CD8-positive, alpha-beta memory T cell (primary cell): Measurements from ENCODE around the gene ETV4. TPM values are rescaled to one million over a fixed set of nuclear protein-coding genes. Genes with fewer than 3 reads are reported as not detected.

Experiments
- CTCF ChIA-PET: fragments of 350-600 bp; sonication (Branson Sonifier 250); formaldehyde crosslinking; loops from one replicate; lab custom pipeline; 2021; ENCODE audit warnings: antibody characterized with exemption; lab: Charles Lee
- POLR2A ChIA-PET: fragments of 350-600 bp; sonication (Branson Sonifier 250); formaldehyde crosslinking; loops from one replicate; lab custom pipeline; 2021; ENCODE audit warnings: antibody characterized with exemption; lab: Charles Lee
- DNase-seq, 5 donors: peaks; one replicate each; pipeline versions ENCODE4 v3.0.0 to v3.0.0-alpha.2; 2020 to 2022; ENCODE audit warnings: mixed read lengths in 1 of 5
- H3K27ac ChIP-seq: one replicate; pipeline ENCODE4 v1.7.0; 2013; ENCODE audit warnings: low read depth, mild to moderate bottlenecking, low read length, moderate library complexity
- H3K27me3 ChIP-seq: 2 replicates; pipeline ENCODE4 v1.7.0; 2013; ENCODE audit warnings: low read length, mild to moderate bottlenecking; ENCODE audit not compliant: insufficient read depth, poor library complexity, severe bottlenecking
- H3K36me3 ChIP-seq: 2 replicates; pipeline ENCODE4 v1.7.0; 2013; ENCODE audit warnings: mild to moderate bottlenecking, low read length, moderate library complexity; ENCODE audit not compliant: insufficient read depth
- H3K4me1 ChIP-seq: 2 replicates; pipeline ENCODE4 v1.7.0; 2013; ENCODE audit warnings: mild to moderate bottlenecking, low read length, moderate library complexity; ENCODE audit not compliant: insufficient read depth
- H3K4me3 ChIP-seq: 2 replicates; pipeline ENCODE4 v1.7.0; 2013; ENCODE audit warnings: mild to moderate bottlenecking, low read length
- H3K9me3 ChIP-seq: 2 replicates; pipeline ENCODE4 v1.7.0; 2013; ENCODE audit warnings: mild to moderate bottlenecking, low read length
- H3K27ac Mint-ChIP-seq, 8 donors: one replicate each; pipeline ENCODE4 v1.8.0; 2020 to 2021; ENCODE audit warnings: mixed read lengths in 8 of 8, mild to moderate bottlenecking in 6 of 8, inconsistent platforms in 3 of 8, moderate library complexity in 3 of 8
- H3K27me3 Mint-ChIP-seq, 2 donors: one replicate each; pipeline ENCODE4 v1.8.0; 2020 to 2021; ENCODE audit warnings: mixed read lengths in 2 of 2, mild to moderate bottlenecking in 1 of 2, moderate library complexity in 1 of 2
- H3K36me3 Mint-ChIP-seq, 3 donors: one replicate each; pipeline ENCODE4 v1.8.0; 2020 to 2021; ENCODE audit warnings: mixed read lengths in 3 of 3, inconsistent platforms in 1 of 3, mild to moderate bottlenecking in 1 of 3
- H3K4me1 Mint-ChIP-seq, 3 donors: one replicate each; pipeline ENCODE4 v1.8.0; 2020 to 2021; ENCODE audit warnings: mixed read lengths in 3 of 3, inconsistent platforms in 1 of 3, mild to moderate bottlenecking in 1 of 3
- H3K4me3 Mint-ChIP-seq, 7 donors: one replicate each; pipeline ENCODE4 v1.8.0; 2020 to 2021; ENCODE audit warnings: mixed read lengths in 7 of 7, mild to moderate bottlenecking in 6 of 7, moderate library complexity in 4 of 7, inconsistent platforms in 2 of 7
- H3K9me3 Mint-ChIP-seq, 5 donors: one replicate each; pipeline ENCODE4 v1.8.0; 2020 to 2022; ENCODE audit warnings: mixed read lengths in 5 of 5, mild to moderate bottlenecking in 3 of 5, moderate library complexity in 2 of 5, inconsistent platforms in 1 of 5
- polyA plus RNA-seq: library from polyadenylated mRNA; unstranded; fragments of 300-500 nt; fragmentation: Illumina TruSeq; gene quantifications from one replicate; pipeline ENCODE4 v1.2.3, GENCODE V29; 2021
- total RNA-seq, 2 experiments: library from RNA; stranded (reverse); gene quantifications; one replicate each; pipeline ENCODE4 v1.2.3, GENCODE V29; 2021

ETV4 gene
- total and polyA plus RNA-seq, 3 experiments from 2014 or later = 0.09 to 6.4 (median 5.3) TPM

GRCh38 chr17:43556292-43556691, 10.2 kb upstream of the ETV4 start:
- peak overlapping the region; percentile 25 for H3K27ac ChIP-seq
- H3K4me1 ChIP-seq = no peaks in the 10 kb centered on the region
- ChIA-PET POLR2A (interaction anchor here (0.6 kb wide), 1 partner anchor 131 kb away, joined by 4 read pairs; no protein-coding TSS in a partner anchor), CTCF (no interaction called here)
- Mint-ChIP-seq H3K27me3 (peaks cover 20 to 43% of the 10 kb centered on the region in 2 donors), H3K27ac (no peak overlapping the region), H3K4me3 (no peak overlapping the region), H3K9me3 (no peaks in the 10 kb centered on the region), H3K4me1 (no peaks in the 10 kb centered on the region), H3K36me3 (peaks cover 0 to 8% (median 4%) of the 10 kb centered on the region in 3 donors)
- H3K27me3 ChIP-seq = peaks cover 4% of the 10 kb centered on the region
- H3K4me3 ChIP-seq = no peak overlapping the region
- no peak for DNase-seq
- no peaks in the 10 kb centered on the region for H3K9me3 ChIP-seq
- H3K36me3 ChIP-seq = no peaks in the 10 kb centered on the region

- peaks cover 21 to 45% of the 10 kb centered on the region in 2 donors for H3K27me3 Mint-ChIP-seq
- Histone ChIP-seq H3K4me3 (no peak overlapping the region), H3K36me3 (no peaks in the 10 kb centered on the region), H3K4me1 (no peaks in the 10 kb centered on the region), H3K27me3 (peaks cover 6% of the 10 kb centered on the region), H3K9me3 (no peaks in the 10 kb centered on the region), H3K27ac (no peak overlapping the region)
- POLR2A ChIA-PET = no interaction called here
- no peaks in the 10 kb centered on the region for H3K4me1 Mint-ChIP-seq
- peaks cover 0 to 9% (median 4%) of the 10 kb centered on the region in 3 donors for H3K36me3 Mint-ChIP-seq
- no peak overlapping the region for H3K4me3 Mint-ChIP-seq
- no peak overlapping the region for H3K27ac Mint-ChIP-seq
- CTCF ChIA-PET = no interaction called here
- H3K9me3 Mint-ChIP-seq = no peaks in the 10 kb centered on the region
- no peak for DNase-seq
Measured at GRCh38 chr17:43554857-43555256, 8.7 kb upstream of the ETV4 start.

- Mint-ChIP-seq H3K27ac (no peak overlapping the region), H3K4me3 (no peak overlapping the region), H3K9me3 (no peaks in the 10 kb centered on the region), H3K27me3 (peaks cover 28 to 49% of the 10 kb centered on the region in 2 donors), H3K4me1 (no peaks in the 10 kb centered on the region), H3K36me3 (peaks cover 0 to 10% (median 4%) of the 10 kb centered on the region in 3 donors)
- CTCF ChIA-PET = no interaction called here
- no peaks in the 10 kb centered on the region for H3K36me3 ChIP-seq
- no peak overlapping the region for H3K27ac ChIP-seq
- H3K9me3 ChIP-seq = no peaks in the 10 kb centered on the region
- POLR2A ChIA-PET = no interaction called here
- no peak for DNase-seq
- peaks cover 19% of the 10 kb centered on the region for H3K27me3 ChIP-seq
- H3K4me1 ChIP-seq = no peaks in the 10 kb centered on the region
- H3K4me3 ChIP-seq = no peak overlapping the region
Measured at GRCh38 chr17:43553573-43553972, 7.4 kb upstream of the ETV4 start.

GRCh38 chr17:43552229-43552837, 6.2 kb upstream of the ETV4 start:
- no peaks in the 10 kb centered on the region for H3K9me3 ChIP-seq
- Mint-ChIP-seq H3K9me3 (no peaks in the 10 kb centered on the region), H3K36me3 (peaks cover 0 to 10% (median 4%) of the 10 kb centered on the region in 3 donors), H3K4me1 (peaks cover 3 to 6% (median 3%) of the 10 kb centered on the region in 3 donors), H3K27me3 (peaks cover 38 to 57% of the 10 kb centered on the region in 2 donors), H3K27ac (no peak overlapping the region), H3K4me3 (no peak overlapping the region)
- H3K4me3 ChIP-seq = no peak overlapping the region
- ChIA-PET CTCF (no interaction called here), POLR2A (no interaction called here)
- DNase-seq = no peak
- H3K4me1 ChIP-seq = peaks cover 8% of the 10 kb centered on the region
- H3K36me3 ChIP-seq = no peaks in the 10 kb centered on the region
- peaks cover 31% of the 10 kb centered on the region for H3K27me3 ChIP-seq
- no peak overlapping the region for H3K27ac ChIP-seq

- POLR2A ChIA-PET = no interaction called here
- no peaks in the 10 kb centered on the region for H3K36me3 ChIP-seq
- Mint-ChIP-seq H3K4me1 (peaks cover 14 to 16% (median 14%) of the 10 kb centered on the region in 3 donors), H3K9me3 (no peaks in the 10 kb centered on the region), H3K27ac (no peak overlapping the region), H3K36me3 (peaks cover 0 to 4% (median 0%) of the 10 kb centered on the region in 3 donors), H3K4me3 (no peak overlapping the region), H3K27me3 (peaks cover 50 to 62% of the 10 kb centered on the region in 2 donors)
- peaks cover 19% of the 10 kb centered on the region for H3K4me1 ChIP-seq
- CTCF ChIA-PET = no interaction called here
- peaks cover 41% of the 10 kb centered on the region for H3K27me3 ChIP-seq
- DNase-seq = no peak
- no peak overlapping the region for H3K4me3 ChIP-seq
- no peaks in the 10 kb centered on the region for H3K9me3 ChIP-seq
- no peak overlapping the region for H3K27ac ChIP-seq
Measured at GRCh38 chr17:43550754-43551153, 4.6 kb upstream of the ETV4 start.

GRCh38 chr17:43549496-43549895, 3.4 kb upstream of the ETV4 start:
- no peak for DNase-seq
- Histone ChIP-seq H3K27ac (no peak overlapping the region), H3K4me1 (peaks cover 19% of the 10 kb centered on the region), H3K27me3 (peaks cover 45% of the 10 kb centered on the region), H3K36me3 (no peaks in the 10 kb centered on the region), H3K4me3 (no peak overlapping the region), H3K9me3 (no peaks in the 10 kb centered on the region)
- Mint-ChIP-seq H3K4me1 (peaks cover 21% of the 10 kb centered on the region in 3 donors), H3K4me3 (peak overlapping the region in 1 of 7 donors; percentile 1), H3K9me3 (no peaks in the 10 kb centered on the region), H3K27ac (no peak overlapping the region), H3K36me3 (peaks cover 0 to 4% (median 0%) of the 10 kb centered on the region in 3 donors), H3K27me3 (peaks cover 52 to 65% of the 10 kb centered on the region in 2 donors)
- CTCF ChIA-PET = interaction anchor here (0.8 kb wide), 1 partner anchor 66 kb away, joined by 3 read pairs; the partner anchor contains the start of gene DHX8
- POLR2A ChIA-PET = no interaction called here

GRCh38 chr17:43548689-43549379, 2.7 kb upstream of the ETV4 start:
- Mint-ChIP-seq H3K27ac (peak overlapping the region in 1 of 8 donors; percentile 47), H3K27me3 (peaks cover 53 to 67% of the 10 kb centered on the region in 2 donors), H3K4me3 (peak overlapping the region in 1 of 7 donors; percentile 24), H3K9me3 (no peaks in the 10 kb centered on the region), H3K4me1 (peaks cover 21 to 22% (median 21%) of the 10 kb centered on the region in 3 donors), H3K36me3 (peaks cover 0 to 4% (median 0%) of the 10 kb centered on the region in 3 donors)
- no peak for DNase-seq
- POLR2A ChIA-PET = no interaction called here
- no peaks in the 10 kb centered on the region for H3K9me3 ChIP-seq
- no peak overlapping the region for H3K27ac ChIP-seq
- peaks cover 50% of the 10 kb centered on the region for H3K27me3 ChIP-seq
- CTCF ChIA-PET = no interaction called here
- peaks cover 19% of the 10 kb centered on the region for H3K4me1 ChIP-seq
- H3K4me3 ChIP-seq = no peak overlapping the region
- no peaks in the 10 kb centered on the region for H3K36me3 ChIP-seq

- Histone ChIP-seq H3K4me1 (peaks cover 19% of the 10 kb centered on the region), H3K27ac (no peak overlapping the region), H3K36me3 (no peaks in the 10 kb centered on the region), H3K9me3 (no peaks in the 10 kb centered on the region), H3K27me3 (peaks cover 47% of the 10 kb centered on the region), H3K4me3 (no peak overlapping the region)
- DNase-seq = no peak
- Mint-ChIP-seq H3K9me3 (no peaks in the 10 kb centered on the region), H3K36me3 (peaks cover 0 to 4% (median 0%) of the 10 kb centered on the region in 3 donors), H3K27ac (peak overlapping the region in 1 of 8 donors; percentile 71), H3K4me3 (peak overlapping the region in 5 of 7 donors; percentile 75 to 90 (median 87)), H3K4me1 (peaks cover 21 to 22% (median 21%) of the 10 kb centered on the region in 3 donors), H3K27me3 (peaks cover 56 to 65% of the 10 kb centered on the region in 2 donors)
- ChIA-PET POLR2A (no interaction called here), CTCF (no interaction called here)
Measured at GRCh38 chr17:43547659-43548256, 1.6 kb upstream of the ETV4 start.
